HK-2 (cell line): ENCODE results near the gene CD38.

ENCODE experiments used
- DNase-seq: peaks from one replicate; pipeline ENCODE4 v3.0.0-alpha.2; 2018; ENCODE audit not compliant: unreplicated experiment

Gene CD38

GRCh38 chr4:15868111-15868510, 90.0 kb downstream of the CD38 start:
- DNase-seq, result no peak

- DNase-seq, result no peak
Measured at GRCh38 chr4:15868826-15869413, 90.8 kb downstream of the CD38 start.

DNA sequence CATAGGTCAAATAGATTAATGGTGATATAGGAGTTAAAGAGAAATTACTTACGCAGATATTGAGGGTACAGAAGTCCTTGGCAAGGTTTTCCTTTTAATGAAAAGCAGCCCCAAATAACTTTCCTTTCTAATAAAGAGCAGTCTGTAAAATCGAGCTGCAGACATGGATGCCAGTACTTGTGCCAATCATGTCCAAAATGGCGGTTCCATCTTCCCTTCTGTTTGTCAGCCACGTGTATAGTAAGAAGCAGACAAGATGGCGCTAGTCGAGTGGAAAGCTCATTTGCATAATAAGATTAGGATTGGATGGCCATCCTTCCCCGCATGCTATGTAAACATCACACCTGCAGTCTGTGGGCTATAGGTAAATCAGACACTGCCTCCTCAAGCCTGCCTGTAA, 92.0 kb downstream of the CD38 start:
- DNase-seq, result no peak

- DNase-seq, result no peak
Measured at GRCh38 chr4:15870921-15871664, 93.0 kb downstream of the CD38 start.

GRCh38 chr4:15873117-15873516, 95.0 kb downstream of the CD38 start:
- no peak for DNase-seq

DNA sequence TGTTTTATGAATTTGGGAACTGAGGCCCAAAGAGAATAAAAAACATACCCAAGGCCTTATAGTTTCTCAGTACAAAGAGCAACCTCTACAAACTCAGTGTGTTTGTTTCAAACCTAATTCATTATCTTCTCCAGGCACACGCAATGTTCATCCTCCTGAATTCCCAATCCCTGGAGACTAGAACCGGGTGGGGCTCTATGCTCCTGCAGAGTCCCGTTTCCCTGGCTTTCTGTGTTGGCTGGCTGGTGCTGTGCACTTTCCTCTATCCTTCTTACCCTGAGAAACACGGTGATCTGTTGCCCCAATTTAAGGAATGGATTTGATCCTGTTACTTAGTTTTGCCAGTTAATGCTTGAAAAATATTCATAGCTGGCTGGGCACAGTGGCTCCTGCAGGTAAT, 96.5 kb downstream of the CD38 start:
- no peak for DNase-seq

- DNase-seq, result no peak
Measured at GRCh38 chr4:15875663-15876460, 97.7 kb downstream of the CD38 start.

DNA sequence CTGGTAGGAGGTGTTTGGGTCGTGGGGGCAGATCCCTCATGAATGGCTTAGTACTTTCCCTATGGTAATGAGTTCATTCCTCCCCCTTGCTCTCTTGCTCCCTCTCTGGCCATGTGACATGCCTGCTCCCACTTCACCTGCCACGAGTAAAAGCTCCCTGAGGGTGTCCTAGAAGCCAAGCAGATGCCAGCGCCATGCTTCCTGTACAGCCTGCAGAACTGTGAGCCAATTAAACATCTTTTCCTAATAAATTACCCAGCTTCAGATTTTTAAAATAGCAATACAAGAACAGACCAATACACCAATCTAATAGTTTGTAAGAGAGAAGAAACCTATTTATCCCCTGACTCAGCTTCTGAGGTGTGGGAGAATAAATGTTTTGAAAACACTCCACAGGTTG, 99.9 kb downstream of the CD38 start:
- DNase-seq, result no peak

DNA sequence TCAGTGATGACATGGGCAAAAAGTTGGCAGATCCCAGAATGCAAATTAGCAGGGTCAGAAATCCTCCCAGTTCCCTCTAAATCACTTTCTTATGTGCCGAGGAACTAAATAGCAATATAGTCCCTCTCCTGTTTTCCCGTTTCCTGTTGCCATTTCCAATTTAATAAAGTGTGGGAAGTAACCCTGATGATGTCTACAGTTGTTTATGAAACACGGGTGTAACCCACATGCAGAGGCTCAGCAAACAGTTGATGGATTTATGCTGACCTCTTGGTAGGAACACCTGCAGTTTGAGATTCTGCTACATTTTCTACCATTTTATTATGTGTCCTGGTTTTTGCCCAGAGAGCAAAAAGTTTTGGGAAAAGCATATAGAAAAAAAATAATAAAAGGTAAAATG, 103.7 kb downstream of the CD38 start:
- no peak for DNase-seq

DNA sequence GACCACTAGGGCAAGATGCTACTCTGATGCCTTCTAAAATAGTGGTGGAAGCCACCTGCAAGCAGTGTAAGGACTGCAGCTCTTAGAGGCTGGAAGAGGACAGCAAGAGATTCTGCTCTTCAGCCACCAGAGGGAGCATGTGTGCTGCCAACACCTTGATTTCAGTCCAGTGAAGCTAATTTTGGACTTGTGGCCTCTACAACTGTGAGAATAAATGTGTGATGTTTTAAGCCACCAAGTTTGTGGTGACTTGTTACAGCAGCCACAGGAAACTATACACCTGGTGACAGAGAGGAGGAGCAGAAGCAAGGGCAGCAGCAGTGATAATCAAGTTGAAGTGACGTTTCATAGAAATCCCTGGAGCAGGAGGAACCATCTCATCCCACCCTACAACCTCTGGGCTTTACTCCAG, 104.6 kb downstream of the CD38 start:
- DNase-seq, result peak; percentile 61

DNA sequence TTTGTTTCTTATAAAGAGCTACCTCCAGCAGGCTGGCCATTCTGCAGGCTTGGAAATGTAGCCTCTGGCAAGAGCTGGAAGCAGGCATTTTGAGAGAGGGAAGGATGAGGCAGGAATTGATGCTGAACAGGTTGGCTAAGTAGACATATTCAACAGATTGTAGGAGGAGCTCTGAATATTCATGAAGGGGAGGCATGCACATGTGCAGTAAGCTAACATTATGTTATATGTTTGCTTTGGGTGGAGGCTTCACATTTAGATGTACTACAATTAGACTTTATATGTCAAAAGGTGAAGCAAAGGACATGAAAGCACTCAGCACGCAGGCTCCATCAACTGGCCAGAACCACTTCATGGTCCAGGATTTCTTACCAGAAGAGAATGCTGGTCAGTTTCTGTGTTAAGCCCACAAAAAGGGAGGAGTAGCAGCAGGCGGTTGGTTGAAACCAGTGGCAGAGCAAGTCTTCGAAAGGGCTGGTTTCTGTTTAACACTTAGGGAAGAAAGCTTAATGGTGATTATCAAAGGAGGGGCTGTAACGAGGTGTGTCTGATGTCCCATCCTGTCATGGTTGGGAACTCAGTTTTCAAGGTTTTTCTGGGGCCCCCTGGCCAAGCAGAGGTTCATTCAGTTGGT, 105.6 kb downstream of the CD38 start:
- no peak for DNase-seq

DNA sequence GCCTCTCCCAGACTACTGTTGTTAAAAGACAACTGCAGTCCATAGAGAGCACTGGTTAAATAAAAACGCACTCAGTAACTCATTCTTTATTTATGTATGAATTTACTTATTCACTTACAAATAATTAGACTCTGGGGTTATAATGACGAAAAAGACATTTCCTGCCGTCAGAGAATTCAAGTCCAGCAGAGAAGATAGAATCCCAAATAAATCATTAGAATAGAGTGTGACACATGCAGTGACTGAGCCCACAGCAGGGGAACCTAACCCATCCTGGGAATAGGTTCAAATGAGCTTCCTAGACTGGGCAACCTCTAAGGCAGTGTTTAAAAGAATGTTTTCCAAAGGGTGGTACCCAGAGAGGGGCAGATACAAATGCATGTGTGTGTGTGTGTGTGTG, 106.5 kb downstream of the CD38 start:
- DNase-seq, result no peak

GRCh38 chr4:15885422-15885821, 107.3 kb downstream of the CD38 start:
- DNase-seq, result no peak

GRCh38 chr4:15888515-15888914, 110.4 kb downstream of the CD38 start:
- DNase-seq, result no peak

DNA sequence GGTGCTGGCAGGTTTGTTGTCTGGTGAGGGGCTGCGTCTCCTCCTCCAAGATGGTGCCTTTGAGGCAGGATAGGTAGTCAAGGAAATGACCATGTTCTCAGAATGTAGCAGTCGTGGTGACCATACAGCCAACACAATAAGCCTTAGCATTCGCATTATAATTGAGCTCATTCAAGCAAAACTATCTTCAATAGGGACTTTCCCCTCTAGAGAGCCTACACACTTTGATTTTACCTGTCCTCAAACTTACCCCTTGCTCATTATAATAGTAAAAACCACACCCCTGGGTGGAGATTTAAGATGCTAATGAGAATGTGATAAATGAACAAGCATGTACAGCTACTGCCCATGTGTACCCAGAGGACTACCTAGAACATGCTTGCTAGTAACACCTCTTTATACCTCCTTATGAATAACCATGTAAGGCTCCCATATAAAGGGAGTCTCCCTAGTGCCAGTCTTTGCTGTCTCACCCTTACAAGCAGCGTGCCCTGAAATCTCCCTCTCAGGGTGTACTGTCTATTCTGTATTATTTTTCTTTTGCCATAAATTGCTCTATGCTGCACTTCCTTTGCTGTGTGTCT, 112.2 kb downstream of the CD38 start:
- DNase-seq, result no peak

- no peak for DNase-seq
Measured at GRCh38 chr4:15891312-15891711, 113.2 kb downstream of the CD38 start.

DNA sequence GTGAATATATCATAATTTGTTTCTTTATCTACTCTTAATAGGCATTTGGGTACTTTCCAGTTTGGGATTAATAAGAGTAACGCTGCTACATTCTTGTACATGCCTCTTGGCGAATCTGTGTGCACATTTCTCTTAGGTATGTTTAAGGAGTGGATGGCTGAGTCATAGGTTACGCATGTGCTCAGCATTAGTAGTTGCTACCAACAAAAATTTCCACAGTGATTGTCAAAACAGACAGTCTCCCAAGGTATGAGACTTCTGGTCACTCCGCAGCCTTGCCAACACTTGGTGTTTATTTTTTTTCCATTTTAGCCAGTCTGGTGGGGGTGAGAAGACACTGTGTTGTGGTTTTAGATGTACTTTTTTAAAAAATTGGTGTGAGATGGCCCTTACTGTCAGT, 115.8 kb downstream of the CD38 start:
- DNase-seq, result peak; percentile 47

- no peak for DNase-seq
Measured at GRCh38 chr4:15894393-15894792, 116.3 kb downstream of the CD38 start.

DNA sequence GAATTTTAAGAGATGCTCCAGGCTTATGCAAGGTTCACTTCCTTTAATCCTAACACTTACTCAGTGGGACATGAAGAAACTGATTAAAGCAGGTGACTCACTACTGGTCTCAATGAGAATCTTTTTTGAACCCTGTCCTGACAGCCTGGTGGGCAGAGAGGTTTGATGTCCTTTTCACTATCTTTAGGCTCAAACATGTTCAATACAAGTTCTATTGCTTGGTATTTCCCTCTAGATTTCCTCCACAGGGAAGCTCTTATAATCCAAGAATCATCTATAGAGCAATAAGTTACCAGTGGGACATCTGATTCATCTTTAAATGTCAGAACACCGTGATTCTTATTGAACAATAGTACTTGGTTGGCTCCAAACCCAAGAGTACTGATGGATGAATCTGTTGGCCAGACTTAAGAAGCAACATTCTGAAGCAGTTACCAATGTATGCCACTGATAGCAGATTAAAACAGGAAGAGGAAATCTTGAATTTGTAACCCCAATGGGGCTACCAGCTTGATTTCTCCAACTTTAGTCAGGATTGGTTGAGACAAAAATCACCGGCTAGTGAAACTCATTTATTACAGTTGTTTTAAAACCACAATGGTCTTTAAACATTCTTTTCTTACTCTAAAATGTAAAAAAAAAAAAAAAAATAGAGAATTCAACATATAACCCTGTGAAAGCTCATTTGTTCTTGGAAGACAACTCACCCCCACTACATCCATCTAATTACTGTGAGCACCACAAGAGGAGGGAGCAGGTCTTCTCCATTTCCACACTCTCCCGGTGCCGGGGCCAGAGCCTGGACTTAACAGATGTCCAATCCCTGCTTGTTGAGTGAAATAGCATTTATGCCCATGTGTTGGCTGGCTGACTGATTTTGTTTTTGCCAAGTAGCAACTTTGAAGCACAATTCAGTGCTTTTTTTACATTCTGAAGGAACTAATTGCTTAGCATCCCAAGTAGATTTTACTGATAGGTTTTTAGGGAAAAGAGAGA, 117.1 kb downstream of the CD38 start:
- no peak for DNase-seq

DNA sequence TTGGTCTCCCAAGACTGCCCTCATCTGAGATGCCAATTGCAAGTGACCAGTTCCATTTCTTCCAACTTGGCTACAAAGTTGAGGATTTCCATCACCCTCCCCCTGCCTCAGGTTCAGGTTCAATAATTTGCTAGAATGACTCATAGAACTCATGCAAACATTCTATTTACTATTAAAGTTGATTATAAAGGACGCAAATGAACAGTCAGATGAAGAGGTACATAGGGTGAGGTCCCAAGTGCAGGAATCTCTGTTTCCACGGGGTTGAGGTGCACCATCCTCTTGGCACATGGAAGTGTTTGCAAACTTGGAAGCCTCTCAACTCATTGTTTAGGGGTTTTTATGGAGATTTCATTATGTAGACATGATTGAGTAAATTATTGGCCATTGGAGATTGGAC, 119.4 kb downstream of the CD38 start:
- no peak for DNase-seq

GRCh38 chr4:15898902-15899301, 120.8 kb downstream of the CD38 start:
- DNase-seq, result no peak
